ENCODE data around the gene NOTCH2NLA.
"Not testable (repeated sequence)": the region's sequence is repeated elsewhere in the genome, so short reads cannot be mapped to it uniquely, and the experiment has no call there.

The NOTCH2NLA gene

GRCh38 chr1:146228710-146229477 is at the start of gene NOTCH2NLA:
Gene NOTCH2NLA, minus strand, starts transcription at chr1:146229021. Its CDS starts 39,684 bp downstream, at chr1:146189337.
- peak; percentile 21 to 33 for DNase-seq

GRCh38 chr1:146278346-146278745 is 49.5 kb upstream of the NOTCH2NLA start:
- not testable (repeated sequence) for DNase-seq

- DNase-seq, result not testable (repeated sequence)
Observed at GRCh38 chr1:146277087-146277486, 48.3 kb upstream of the NOTCH2NLA start.

- not testable (repeated sequence) for DNase-seq
Observed at GRCh38 chr1:146274083-146274482, 45.3 kb upstream of the NOTCH2NLA start.

- not testable (repeated sequence) for DNase-seq
Observed at GRCh38 chr1:146273194-146273593, 44.4 kb upstream of the NOTCH2NLA start.

- not testable (repeated sequence) for DNase-seq
Observed at GRCh38 chr1:146272734-146273133, 43.9 kb upstream of the NOTCH2NLA start.

- not testable (repeated sequence) for DNase-seq
Observed at GRCh38 chr1:146271977-146272376, 43.2 kb upstream of the NOTCH2NLA start.

GRCh38 chr1:146270129-146270528 is 41.3 kb upstream of the NOTCH2NLA start:
- DNase-seq, result not testable (repeated sequence)

- not testable (repeated sequence) for DNase-seq
Observed at GRCh38 chr1:146266179-146266748, 37.4 kb upstream of the NOTCH2NLA start.

- DNase-seq, result not testable (repeated sequence)
Observed at GRCh38 chr1:146264761-146265160, 35.9 kb upstream of the NOTCH2NLA start.

GRCh38 chr1:146260006-146260730 is 31.3 kb upstream of the NOTCH2NLA start:
- DNase-seq, result not testable (repeated sequence)

- not testable (repeated sequence) for DNase-seq
Observed at GRCh38 chr1:146257992-146258552, 29.3 kb upstream of the NOTCH2NLA start.

GRCh38 chr1:146254569-146255197 is 25.9 kb upstream of the NOTCH2NLA start:
- not testable (repeated sequence) for DNase-seq

GRCh38 chr1:146253249-146253855 is 24.5 kb upstream of the NOTCH2NLA start:
- DNase-seq, result not testable (repeated sequence)

GRCh38 chr1:146251523-146251922 is 22.7 kb upstream of the NOTCH2NLA start:
- not testable (repeated sequence) for DNase-seq

GRCh38 chr1:146248643-146249042 is 19.8 kb upstream of the NOTCH2NLA start:
- DNase-seq, result not testable (repeated sequence)

GRCh38 chr1:146236626-146237025 is 7.8 kb upstream of the NOTCH2NLA start:
- DNase-seq, result not testable (repeated sequence)

- DNase-seq, result not testable (repeated sequence)
Observed at GRCh38 chr1:146236026-146236601, 7.3 kb upstream of the NOTCH2NLA start.

- DNase-seq, result peak; percentile 0 to 1
Observed at GRCh38 chr1:146228144-146228682, 608 bp downstream of the NOTCH2NLA start.

- not testable (repeated sequence) for DNase-seq
Observed at GRCh38 chr1:146174531-146174930, 54.3 kb downstream of the NOTCH2NLA start.

GRCh38 chr1:146167740-146168139 is 61.1 kb downstream of the NOTCH2NLA start:
- DNase-seq, result not testable (repeated sequence)
